Psoas muscle (tissue), 8 donors: Measurements from ENCODE around the gene ZNF574. TPM values are rescaled to one million over a fixed set of nuclear protein-coding genes. Genes with fewer than 3 reads are reported as not detected.

ENCODE experiments used
- ATAC-seq, 4 donors: fragments of 200-7000 bp; cut with Tn5 transposase; one replicate each; pipeline ENCODE4 v1.9.1; 2020; ENCODE audit warnings: moderate library complexity in 3 of 4, mild to moderate bottlenecking in 2 of 4
- DNase-seq, 2 donors: peaks; one replicate each; pipeline ENCODE4 v3.0.0-alpha.2; 2020
- H3K27ac ChIP-seq: fragments of 200-600 bp; one replicate; pipeline ENCODE4 v1.8.0; 2022
- H3K27me3 ChIP-seq, 3 donors: fragments of 200-600 bp in 1 of 3; one replicate each; pipeline versions ENCODE4 v1.6.1 to v1.8.0; 2013 to 2022; ENCODE audit warnings: low read length in 2 of 3, mild to moderate bottlenecking in 2 of 3, moderate library complexity in 1 of 3; ENCODE audit not compliant: insufficient read depth in 3 of 3
- H3K36me3 ChIP-seq, 2 donors: fragments of 200-600 bp in 1 of 2; one replicate each; pipeline versions ENCODE4 v1.6.1 to v1.8.0; 2013 to 2022; ENCODE audit warnings: low read depth in 1 of 2, mild to moderate bottlenecking in 1 of 2, moderate library complexity in 1 of 2; ENCODE audit not compliant: insufficient read depth in 1 of 2
- H3K4me1 ChIP-seq: fragments of 200-600 bp; one replicate; pipeline ENCODE4 v1.8.0; 2022
- H3K4me3 ChIP-seq: fragments of 200-600 bp; one replicate; pipeline ENCODE4 v1.8.0; 2022; ENCODE audit warnings: mild to moderate bottlenecking
- H3K9me3 ChIP-seq: fragments of 200-600 bp; one replicate; pipeline ENCODE4 v1.8.0; 2022
- CTCF ChIP-seq: fragments of 200-600 bp; IDR thresholded peaks from one replicate; pipeline ENCODE4 v1.8.0; 2022; ENCODE audit warnings: antibody characterized with exemption
- WGBS, 3 donors: extraction: QIAGEN DNeasy Blood & Tissue Kit; methylation state at CpG; one replicate each; pipeline versions ENCODE4 v1.1.6 to v1.1.7; 2013; 5-methylcytosine and 5-hydroxymethylcytosine counted together
- intact Hi-C, 2 donors: fragments of 100-400 bp; cut with DNase I; formaldehyde crosslinking; loops; one replicate each; pipeline versions ENCODE4 v1.11.0 to v1.14.2; 2022
- long read RNA-seq, 2 donors: library from polyadenylated mRNA; unstranded; transcript quantifications; one replicate each; pipeline ENCODE4 v2.0.0, GENCODE V29; 2021
- polyA plus RNA-seq, 3 donors: library from polyadenylated mRNA; stranded (reverse); fragments of 200-250 nt; gene quantifications; one replicate each; pipeline ENCODE4 v1.2.3, GENCODE V29; 2013
- total RNA-seq, 4 donors: library from RNA; stranded (reverse); fragmentation: NEBNext Ultra II Directional in 2 of 4; extraction: Animal tissue kit (Norgen Biotek cat#: 25700) in 2 of 4; gene quantifications; one replicate each; pipeline versions ENCODE4 v1.2.1 to v1.2.4, GENCODE V29; 2021 to 2023
- donor health status: healthy with polysubstance abuse.
- donor health status: DM: no; HTN: no; CAD: no; lungs with moderate emphysema.
- donor health status: Bipolar disorder and iron deficiency.
- donor health status: healthy.
- donor health status: DM: yes; HTN: yes; CAD: no.
- donor health status: DM: no; HTN: no; CAD: no.
- donor health status: DM: no; HTN: no; CAD: no.
- donor health status: DM: yes; HTN: yes; CAD: no.

The ZNF574 gene
- total RNA-seq (10 to 100 TPM in 2 of 4 donors, 1 to 10 TPM in 2; 8.7 to 11.2 (median 9.8) TPM), polyA plus RNA-seq (1 to 10 TPM; 6.4 to 8.4 (median 6.9) TPM)
- long read RNA-seq, donor 1, partial matches to known transcripts: 0 of 8 reads
- long read RNA-seq, donor 1, other reads (novel, unspliced or antisense): 4 of 8 reads
- long read RNA-seq, donor 2, transcript ZNF574-202 (2 exons, 2,940 nt): major isoform, 31 of 43 reads
- long read RNA-seq, donor 2, partial matches to known transcripts: 0 of 43 reads
- long read RNA-seq, donor 2, other reads (novel, unspliced or antisense): 12 of 43 reads

DNA sequence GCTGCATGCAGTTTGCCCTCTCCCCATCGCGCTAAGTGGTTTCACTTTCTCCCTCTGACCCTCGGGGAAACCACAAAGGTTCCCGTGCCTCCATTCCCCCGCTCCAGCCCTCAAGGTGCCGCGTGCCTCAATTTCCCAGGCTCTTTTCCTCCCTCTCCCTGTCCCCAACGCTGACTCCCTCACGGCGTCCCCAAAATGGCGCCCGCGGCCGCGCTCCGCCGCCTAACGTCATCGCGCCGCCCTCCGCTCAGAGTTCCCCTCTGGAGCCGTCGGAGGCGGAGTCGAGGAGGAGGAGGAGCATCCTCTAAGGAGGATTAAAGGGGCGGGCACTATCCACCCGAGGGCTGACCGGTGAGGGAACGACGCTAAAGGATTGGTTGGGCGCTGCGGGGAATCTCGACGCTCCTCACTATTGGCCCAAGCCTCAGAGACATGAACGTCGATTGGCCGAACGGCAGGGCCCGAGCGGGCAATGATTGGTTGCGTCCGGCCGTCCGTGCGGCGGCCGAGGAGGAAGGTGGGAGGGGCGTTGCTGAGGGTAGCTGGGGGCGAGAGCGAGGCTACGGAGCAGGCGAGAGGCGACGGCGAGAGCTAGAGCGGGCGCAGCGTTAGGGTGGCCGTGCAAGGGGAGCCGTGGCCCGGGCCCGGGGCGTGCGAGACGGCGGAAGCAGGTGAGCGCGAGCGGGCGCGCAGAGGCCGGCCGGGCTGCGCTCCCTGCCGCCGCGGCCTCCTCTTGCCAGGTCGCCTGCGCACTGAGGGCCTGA, at the start of gene ZNF574:
Gene ZNF574 (plus strand): TSS at position 551 of the 764 bp plus-strand sequence. CDS start 2,441 bp downstream, outside the sequence.
- WGBS, 3 donors: 0 to 1% (median 1%) methylated on average over 57 to 80 of the region's 80 CpGs
- TF ChIP-seq CTCF: no peak
- peaks cover 2 to 24% of the 10 kb centered on the region in 2 donors for H3K36me3 ChIP-seq

GRCh38 chr19:42028304-42029216, 47.4 kb upstream of the ZNF574 start:
- no peak for TF ChIP-seq CTCF
- no peak overlapping the region for H3K27ac ChIP-seq
- intact Hi-C loops: no loop called here
- peaks cover 4% of the 10 kb centered on the region for H3K4me1 ChIP-seq
- DNase-seq: peak in 1 of 2 donors; percentile 12
- H3K27me3 ChIP-seq: peaks cover 0 to 6% (median 0%) of the 10 kb centered on the region in 3 donors
- H3K4me3 ChIP-seq: no peak overlapping the region
- no peak for ATAC-seq
- 61 to 88% (median 67%) methylated on average over 8 of the region's 8 CpGs for WGBS, 3 donors
- no peaks in the 10 kb centered on the region for H3K9me3 ChIP-seq
- H3K36me3 ChIP-seq: no peaks in the 10 kb centered on the region

More for the DNA sequence above, at the start of gene ZNF574:
- intact Hi-C loops: no loop called here
- Histone ChIP-seq H3K4me3 (peak within 1 kb of the TSS; percentile 92), H3K27me3 (no peaks in the 10 kb centered on the region), H3K9me3 (no peaks in the 10 kb centered on the region), H3K4me1 (peaks cover 3% of the 10 kb centered on the region), H3K27ac (peak within 1 kb of the TSS; percentile 98)
- peak; percentile 98 to 99 (median 99) for ATAC-seq
- DNase-seq: peak; percentile 98 to 99

- no peaks in the 10 kb centered on the region for H3K9me3 ChIP-seq
- no peak overlapping the region for H3K4me3 ChIP-seq
- H3K4me1 ChIP-seq: no peaks in the 10 kb centered on the region
- WGBS, 3 donors: 39 to 52% (median 39%) methylated on average over 7 of the region's 7 CpGs
- DNase-seq (peak in 1 of 2 donors; percentile 6), ATAC-seq (no peak)
- H3K27ac ChIP-seq: no peak overlapping the region
- H3K36me3 ChIP-seq: no peaks in the 10 kb centered on the region
- peaks cover 0 to 6% (median 0%) of the 10 kb centered on the region in 3 donors for H3K27me3 ChIP-seq
- TF ChIP-seq CTCF: no peak
- intact Hi-C loops: no loop called here
These were observed 45.1 kb upstream of the ZNF574 start for GRCh38 chr19:42030645-42031440.

- H3K4me1 ChIP-seq: peaks cover under 1% of the 10 kb centered on the region
- DNase-seq (peak in 1 of 2 donors; percentile 1), ATAC-seq (no peak)
- no peak overlapping the region for H3K27ac ChIP-seq
- H3K27me3 ChIP-seq: peaks cover 0 to 6% (median 0%) of the 10 kb centered on the region in 3 donors
- intact Hi-C loops: no loop called here
- 33 to 47% (median 40%) methylated on average over 5 of the region's 5 CpGs for WGBS, 3 donors
- H3K4me3 ChIP-seq: no peak overlapping the region
- no peaks in the 10 kb centered on the region for H3K9me3 ChIP-seq
- TF ChIP-seq CTCF: no peak
- H3K36me3 ChIP-seq: no peaks in the 10 kb centered on the region
These were observed 43.5 kb upstream of the ZNF574 start for GRCh38 chr19:42032431-42032830.
